ENCODE data around the gene ANGPTL7.
"Not testable (repeated sequence)": the region's sequence is repeated elsewhere in the genome, so short reads cannot be mapped to it uniquely, and the experiment has no call there.

Gene ANGPTL7

DNA sequence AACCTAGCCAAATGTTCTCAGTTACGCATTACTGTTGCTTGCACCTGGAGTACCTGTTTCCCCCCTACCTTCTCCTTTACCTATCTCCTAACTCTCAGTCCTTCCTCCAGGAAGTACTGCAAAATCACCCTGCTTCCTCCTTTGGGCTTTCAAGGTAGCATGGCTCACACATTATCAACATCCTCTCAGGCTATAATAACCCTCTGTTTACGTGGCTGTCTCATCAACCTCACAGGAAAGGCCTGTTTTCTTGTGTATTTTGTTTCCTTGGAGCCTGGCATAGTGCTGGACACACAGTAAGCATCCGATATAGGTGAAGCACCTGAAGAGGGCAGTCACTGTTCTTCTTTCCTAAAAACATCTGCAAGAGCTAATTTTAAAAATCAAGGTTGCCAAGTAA lies 32.7 kb upstream of the ANGPTL7 start:
- TF ChIP-seq, protein P1, sequence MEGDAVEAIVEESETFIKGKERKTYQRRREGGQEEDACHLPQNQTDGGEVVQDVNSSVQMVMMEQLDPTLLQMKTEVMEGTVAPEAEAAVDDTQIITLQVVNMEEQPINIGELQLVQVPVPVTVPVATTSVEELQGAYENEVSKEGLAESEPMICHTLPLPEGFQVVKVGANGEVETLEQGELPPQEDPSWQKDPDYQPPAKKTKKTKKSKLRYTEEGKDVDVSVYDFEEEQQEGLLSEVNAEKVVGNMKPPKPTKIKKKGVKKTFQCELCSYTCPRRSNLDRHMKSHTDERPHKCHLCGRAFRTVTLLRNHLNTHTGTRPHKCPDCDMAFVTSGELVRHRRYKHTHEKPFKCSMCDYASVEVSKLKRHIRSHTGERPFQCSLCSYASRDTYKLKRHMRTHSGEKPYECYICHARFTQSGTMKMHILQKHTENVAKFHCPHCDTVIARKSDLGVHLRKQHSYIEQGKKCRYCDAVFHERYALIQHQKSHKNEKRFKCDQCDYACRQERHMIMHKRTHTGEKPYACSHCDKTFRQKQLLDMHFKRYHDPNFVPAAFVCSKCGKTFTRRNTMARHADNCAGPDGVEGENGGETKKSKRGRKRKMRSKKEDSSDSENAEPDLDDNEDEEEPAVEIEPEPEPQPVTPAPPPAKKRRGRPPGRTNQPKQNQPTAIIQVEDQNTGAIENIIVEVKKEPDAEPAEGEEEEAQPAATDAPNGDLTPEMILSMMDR (IDR thresholded peaks at IDR 0.05; ENCODE audit: insufficient read depth, low read depth, low read length, missing control alignments) = no peak
- no peak overlapping the region for H3K4me3 ChIP-seq (ENCODE audit: low read depth, low read length)
- no peak for DNase-seq (ENCODE audit: low read depth)

DNA sequence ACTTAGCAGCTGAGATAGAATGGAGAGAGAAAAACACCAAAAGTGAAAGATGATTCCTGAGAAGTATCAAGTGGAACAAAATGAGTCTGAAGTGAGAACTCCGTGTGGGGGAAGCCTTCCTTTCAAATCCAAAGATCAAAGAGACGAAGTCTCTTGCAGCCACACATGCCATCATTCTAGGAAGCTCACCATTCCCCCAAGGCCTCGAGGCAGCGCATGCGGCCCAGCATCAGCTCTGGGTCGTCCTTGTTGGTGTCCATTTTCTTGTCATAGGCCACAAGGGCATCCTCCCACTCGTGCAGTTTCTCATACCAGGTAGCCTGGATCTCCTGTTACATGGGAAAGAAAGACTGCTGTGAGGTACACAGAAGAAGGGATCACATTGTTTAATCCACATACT lies 32.2 kb upstream of the ANGPTL7 start:
- DNase-seq (ENCODE audit: low read depth) = no peak
- TF ChIP-seq, protein P1 (IDR thresholded peaks at IDR 0.05; ENCODE audit: insufficient read depth, low read depth, low read length, missing control alignments) = no peak
- H3K4me3 ChIP-seq (ENCODE audit: low read depth, low read length) = no peak overlapping the region

GRCh38 chr1:11157394-11157793 lies 31.8 kb upstream of the ANGPTL7 start:
- no peak overlapping the region for H3K4me3 ChIP-seq (ENCODE audit: low read depth, low read length)
- DNase-seq (ENCODE audit: low read depth) = no peak
- TF ChIP-seq, protein P1 (IDR thresholded peaks at IDR 0.05; ENCODE audit: insufficient read depth, low read depth, low read length, missing control alignments) = no peak

DNA sequence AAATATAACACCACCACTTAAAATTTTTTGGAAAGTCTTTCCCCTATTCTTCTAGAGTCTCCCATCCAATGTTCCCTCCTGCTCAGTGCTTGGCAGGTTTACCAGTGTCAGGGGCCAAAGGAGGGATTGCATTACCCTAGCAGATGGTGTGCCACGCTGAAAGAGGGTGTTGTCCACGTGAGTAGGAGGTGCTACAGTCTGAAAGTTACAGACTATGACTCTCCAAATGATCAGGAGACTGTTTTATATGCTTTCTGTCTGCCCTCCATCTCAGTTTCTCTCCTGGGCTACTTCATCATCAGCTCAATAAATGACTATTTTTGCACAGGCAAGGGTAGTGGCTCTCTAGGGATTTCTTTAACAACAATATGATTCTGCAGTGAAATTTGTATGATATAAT lies 31.3 kb upstream of the ANGPTL7 start:
- no peak for DNase-seq (ENCODE audit: low read depth)
- H3K4me3 ChIP-seq (ENCODE audit: low read depth, low read length) = no peak overlapping the region
- TF ChIP-seq, protein P1 (IDR thresholded peaks at IDR 0.05; ENCODE audit: insufficient read depth, low read depth, low read length, missing control alignments) = no peak

- no peak for DNase-seq (ENCODE audit: low read depth)
- H3K4me3 ChIP-seq (ENCODE audit: low read depth, low read length) = no peak overlapping the region
- TF ChIP-seq, protein P1 (IDR thresholded peaks at IDR 0.05; ENCODE audit: insufficient read depth, low read depth, low read length, missing control alignments) = no peak
Observed at GRCh38 chr1:11158291-11158690, 30.9 kb upstream of the ANGPTL7 start.

DNA sequence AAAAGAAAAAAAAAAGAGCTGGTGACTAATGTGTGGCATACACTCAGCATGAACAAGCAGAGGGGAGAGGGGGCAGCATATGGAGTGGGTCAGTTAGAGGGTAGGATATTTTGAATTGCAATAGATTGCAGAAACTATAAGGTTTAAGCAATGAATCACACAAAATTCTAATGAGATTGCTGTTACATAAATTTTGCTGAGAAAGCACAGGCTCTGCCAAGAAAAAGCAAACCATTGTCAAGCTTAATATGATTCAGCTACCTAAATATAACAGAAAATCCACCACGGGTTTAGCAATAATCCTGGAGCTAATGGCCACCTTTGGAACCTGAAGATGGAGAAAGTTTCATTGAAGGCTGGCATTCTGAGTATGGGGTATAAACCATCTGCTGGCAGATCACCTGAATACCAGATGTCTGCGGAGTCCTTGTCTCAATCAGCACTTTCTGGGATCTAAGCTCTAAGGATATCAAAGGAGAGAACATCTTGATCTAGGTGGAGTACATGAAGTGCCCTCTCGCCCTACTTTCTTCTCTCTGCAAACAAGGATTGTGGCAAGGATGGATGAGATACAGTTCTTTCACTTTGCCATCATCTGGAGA lies 30.3 kb upstream of the ANGPTL7 start:
- no peak overlapping the region for H3K4me3 ChIP-seq (ENCODE audit: low read depth, low read length)
- DNase-seq (ENCODE audit: low read depth) = no peak
- TF ChIP-seq, protein P1 (IDR thresholded peaks at IDR 0.05; ENCODE audit: insufficient read depth, low read depth, low read length, missing control alignments) = no peak

- not testable (repeated sequence) for DNase-seq (ENCODE audit: low read depth); H3K4me3 ChIP-seq (ENCODE audit: low read depth, low read length)
Observed at GRCh38 chr1:11162752-11163151, 26.4 kb upstream of the ANGPTL7 start.

DNA sequence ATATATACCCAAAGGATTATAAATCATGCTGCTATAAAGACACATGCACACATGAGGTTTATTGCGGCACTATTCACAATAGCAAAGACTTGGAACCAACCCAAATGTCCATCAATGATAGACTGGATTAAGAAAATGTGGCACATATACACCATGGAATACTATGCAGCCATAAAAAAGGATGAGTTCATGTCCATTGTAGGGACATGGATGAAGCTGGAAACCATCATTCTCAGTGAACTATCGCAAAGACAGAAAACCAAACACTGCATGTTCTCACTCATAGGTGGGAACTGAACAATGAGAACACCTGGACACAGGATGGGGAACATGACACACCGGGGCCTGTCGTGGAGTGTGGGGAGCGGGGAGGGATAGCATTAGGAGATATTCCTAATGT lies 22.4 kb upstream of the ANGPTL7 start:
- H3K4me3 ChIP-seq (ENCODE audit: low read depth, low read length); DNase-seq (ENCODE audit: low read depth): not testable (repeated sequence)

Data from GM12865 (cell line).